Natural killer cell treated with Interleukin-12 subunit alpha and Interleukin-12 subunit beta and Interleukin-15 and Interleukin-18, amount 100 ng/mL, for 72 hours (primary cell): ENCODE results near the gene TIGD3. TPM values are rescaled to one million over a fixed set of nuclear protein-coding genes. Genes with fewer than 3 reads are reported as not detected.
A peak's percentile ranks its signal among the peaks of the same experiment; 100 is the strongest.

Source experiments
- ATAC-seq, 2 donors: fragments of 150-1000 bp; cut with Tn5 transposase in 1 of 2; sonication (Bioruptor Pico), chemical (Tn5 transposase) in 1 of 2; 2 replicates each; pipeline ENCODE4 v1.10.0; 2021
- DNase-seq: peaks from one replicate; pipeline ENCODE4 v3.0.0; 2022; ENCODE audit warnings: low spot score
- H3K27ac Mint-ChIP-seq, 2 donors: 1 replicate in 1 of 2; 2 replicates in 1 of 2; pipeline ENCODE4 v1.8.0; 2022; ENCODE audit warnings: mixed read lengths in 2 of 2, mild to moderate bottlenecking in 1 of 2, moderate library complexity in 1 of 2
- H3K27me3 Mint-ChIP-seq, 2 donors: 1 replicate in 1 of 2; 2 replicates in 1 of 2; pipeline ENCODE4 v1.8.0; 2022; ENCODE audit warnings: mixed read lengths in 2 of 2
- H3K36me3 Mint-ChIP-seq: one replicate; pipeline ENCODE4 v1.8.0; 2022; ENCODE audit warnings: mixed read lengths
- H3K4me1 Mint-ChIP-seq, 2 donors: 1 replicate in 1 of 2; 2 replicates in 1 of 2; pipeline ENCODE4 v1.8.0; 2022; ENCODE audit warnings: low read depth in 2 of 2, mixed read lengths in 2 of 2, mild to moderate bottlenecking in 1 of 2
- H3K4me3 Mint-ChIP-seq: one replicate; pipeline ENCODE4 v1.8.0; 2022; ENCODE audit warnings: mixed read lengths
- H3K9me3 Mint-ChIP-seq: 2 replicates; pipeline ENCODE4 v1.8.0; 2022; ENCODE audit warnings: mixed read lengths
- total RNA-seq, 2 donors: library from RNA; stranded (reverse); gene quantifications; one replicate each; pipeline ENCODE4 v1.2.3, GENCODE V29; 2022

The TIGD3 gene
- total RNA-seq, 2 donors from 2014 or later, result 0.59 to 1.3 TPM

- H3K27me3 Mint-ChIP-seq, result no peaks in the 10 kb centered on the region
- no peaks in the 10 kb centered on the region for H3K36me3 Mint-ChIP-seq
- no peaks in the 10 kb centered on the region for H3K4me1 Mint-ChIP-seq
- H3K4me3 Mint-ChIP-seq, result no peak overlapping the region
- DNase-seq (no peak), ATAC-seq (peak in 1 of 2 donors; percentile 28)
- no peak overlapping the region for H3K27ac Mint-ChIP-seq
- H3K9me3 Mint-ChIP-seq, result no peaks in the 10 kb centered on the region
These were observed 49.7 kb downstream of the TIGD3 start for GRCh38 chr11:65404210-65404609.

DNA sequence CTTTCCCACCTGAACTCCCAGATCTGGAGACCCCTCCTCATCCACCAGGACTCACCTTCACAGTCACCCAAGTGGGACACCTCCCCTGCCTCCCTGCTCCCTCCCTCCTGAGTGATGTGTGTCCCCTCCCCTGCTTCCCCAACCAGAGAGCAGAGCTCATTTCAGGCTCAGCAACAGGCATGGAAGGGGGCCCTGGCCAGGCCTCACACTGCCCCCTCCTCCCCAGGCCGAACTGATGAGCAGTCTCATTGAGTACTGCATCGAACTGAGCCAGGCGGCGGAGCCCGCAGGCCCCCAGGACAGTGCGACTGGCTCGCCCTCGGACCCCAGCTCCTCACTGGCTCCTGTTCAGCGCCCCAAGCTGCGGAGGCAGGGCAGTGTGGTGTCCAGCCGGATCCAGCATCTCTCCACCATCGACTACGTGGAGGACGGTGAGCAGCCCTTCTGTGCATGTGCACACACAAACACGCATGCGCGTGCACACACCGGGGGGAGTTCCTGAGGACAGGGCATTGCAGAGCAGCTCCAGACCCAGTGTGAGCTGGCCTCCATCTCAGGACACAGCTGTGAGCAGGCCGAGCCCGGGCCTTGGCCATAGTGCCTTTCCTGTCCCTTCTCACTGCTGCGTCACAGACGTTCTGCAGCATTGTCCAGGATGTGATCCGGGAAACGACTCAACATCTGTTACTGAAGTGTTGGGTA, 50.2 kb downstream of the TIGD3 start:
- Mint-ChIP-seq H3K4me3 (no peak overlapping the region), H3K27ac (no peak overlapping the region), H3K27me3 (no peaks in the 10 kb centered on the region), H3K4me1 (no peaks in the 10 kb centered on the region), H3K36me3 (no peaks in the 10 kb centered on the region), H3K9me3 (no peaks in the 10 kb centered on the region)
- ATAC-seq (peak in 1 of 2 donors; percentile 24), DNase-seq (no peak)

Other genes with a start within 250 kb of the TIGD3 start
- 10 to 100 TPM; 18.6 to 30.7 TPM for gene TM7SF2, start 242.9 kb upstream of the TIGD3 start, total RNA-seq
- gene ZNHIT2, start 237.1 kb upstream of the TIGD3 start, total RNA-seq, result 10 to 100 TPM in 1 of 2 donors, 1 to 10 TPM in 1; 9.8 to 23.7 TPM
- 100 to 1,000 TPM; 681 to 986 TPM for gene FAU, start 232.6 kb upstream of the TIGD3 start, total RNA-seq
- 10 to 100 TPM; 77.8 to 80.4 TPM for gene MRPL49, start 232.4 kb upstream of the TIGD3 start, total RNA-seq
- gene SYVN1, start 220.2 kb upstream of the TIGD3 start, total RNA-seq, result 10 to 100 TPM; 78.8 to 80.1 TPM
- gene SPDYC, start 184.5 kb upstream of the TIGD3 start, total RNA-seq, result not detected
- gene CAPN1, start 172.8 kb upstream of the TIGD3 start, total RNA-seq, result 100 to 1,000 TPM; 141 to 146 TPM
- gene POLA2, start 92.8 kb upstream of the TIGD3 start, total RNA-seq, result 10 to 100 TPM; 56.8 to 80.9 TPM
- 1 to 10 TPM in 1 of 2 donors, not detected in 1; 1.7 TPM for gene CDC42EP2, start 39.9 kb upstream of the TIGD3 start, total RNA-seq
- 10 to 100 TPM; 61.8 to 82.5 TPM for gene DPF2, start 20.9 kb upstream of the TIGD3 start, total RNA-seq
- 10 to 100 TPM; 10.8 to 12.6 TPM for gene SLC25A45, start 27.9 kb downstream of the TIGD3 start, total RNA-seq
- gene FRMD8, start 31.9 kb downstream of the TIGD3 start, total RNA-seq, result 10 to 100 TPM; 50.5 to 68.4 TPM
- gene NEAT1, start 68.0 kb downstream of the TIGD3 start, total RNA-seq, result 100 to 1,000 TPM; 432 to 571 TPM
- gene MALAT1, start 144.3 kb downstream of the TIGD3 start, total RNA-seq, result 1,000 to 10,000 TPM; 6,610 to 7,236 TPM
- gene SCYL1, start 170.3 kb downstream of the TIGD3 start, total RNA-seq, result 100 to 1,000 TPM in 1 of 2 donors, 10 to 100 TPM in 1; 84.5 to 112 TPM
- gene LTBP3, start 203.6 kb downstream of the TIGD3 start, total RNA-seq, result 10 to 100 TPM; 42.3 to 60.2 TPM
- gene ZNRD2, start 215.7 kb downstream of the TIGD3 start, total RNA-seq, result 10 to 100 TPM; 55.8 to 89.3 TPM
- gene FAM89B, start 217.8 kb downstream of the TIGD3 start, total RNA-seq, result 10 to 100 TPM; 38.0 to 71.5 TPM
- gene EHBP1L1, start 221.3 kb downstream of the TIGD3 start, total RNA-seq, result 100 to 1,000 TPM; 156 to 188 TPM
- gene KCNK7, start 241.0 kb downstream of the TIGD3 start, total RNA-seq, result 1 to 10 TPM; 2.3 to 2.8 TPM